Measurements from ENCODE around the gene SLC2A3.

SLC2A3 gene

GRCh38 chr12:7870335-7870734 lies 65.7 kb downstream of the SLC2A3 start:
- no peak for FAIRE-seq
- no peak for DNase-seq (ENCODE audit: insufficient read length, low spot score)
